Measurements from ENCODE around the gene CDK9. TPM values are rescaled to one million over a fixed set of nuclear protein-coding genes. Genes with fewer than 3 reads are reported as not detected.
"Not testable (repeated sequence)": the region's sequence is repeated elsewhere in the genome, so short reads cannot be mapped to it uniquely, and the experiment has no call there.

CDK9 gene
- total RNA-seq, 1 experiment from 2014 or later = 37.3 TPM

- ATAC-seq = no peak
- no peak overlapping the region for H3K9ac ChIP-seq (ENCODE audit: low read length)
- no peaks in the 10 kb centered on the region for H4K20me1 ChIP-seq (ENCODE audit: low read length)
- no peaks in the 10 kb centered on the region for H3K9me2 ChIP-seq (replicated peaks; ENCODE audit: low read length)
- H3K4me2 ChIP-seq (ENCODE audit: low read length) = no peak overlapping the region
- no TSS peak for BruUV-seq (replicated peaks)
- H3K36me3 ChIP-seq (ENCODE audit: low read depth, low read length) = no peaks in the 10 kb centered on the region
- H3F3A ChIP-seq (ENCODE audit: low read length, unreplicated experiment) = no peaks in the 10 kb centered on the region
- no peak overlapping the region for H2AFZ ChIP-seq (ENCODE audit: low read length)
- H3K4me3 ChIP-seq (ENCODE audit: low read length) = no peak overlapping the region
- POLR2A ChIA-PET (ENCODE audit: unreplicated experiment) = no interaction called here
- H3K79me2 ChIP-seq (ENCODE audit: low read length) = no peaks in the 10 kb centered on the region
- DNase-seq = no peak
- intact Hi-C loops (cut with micrococcal nuclease) = no loop called here
- no peak overlapping the region for H3K27ac ChIP-seq (ENCODE audit: low read length)
- H3K4me1 ChIP-seq (ENCODE audit: insufficient read depth, low read length) = no peaks in the 10 kb centered on the region
- CTCF ChIA-PET = no interaction called here
- H3K9me3 ChIP-seq (ENCODE audit: low read length) = no peaks in the 10 kb centered on the region
- peaks cover 20% of the 10 kb centered on the region for H3K27me3 ChIP-seq (ENCODE audit: low read length)
- TF ChIP-seq, protein P1, sequence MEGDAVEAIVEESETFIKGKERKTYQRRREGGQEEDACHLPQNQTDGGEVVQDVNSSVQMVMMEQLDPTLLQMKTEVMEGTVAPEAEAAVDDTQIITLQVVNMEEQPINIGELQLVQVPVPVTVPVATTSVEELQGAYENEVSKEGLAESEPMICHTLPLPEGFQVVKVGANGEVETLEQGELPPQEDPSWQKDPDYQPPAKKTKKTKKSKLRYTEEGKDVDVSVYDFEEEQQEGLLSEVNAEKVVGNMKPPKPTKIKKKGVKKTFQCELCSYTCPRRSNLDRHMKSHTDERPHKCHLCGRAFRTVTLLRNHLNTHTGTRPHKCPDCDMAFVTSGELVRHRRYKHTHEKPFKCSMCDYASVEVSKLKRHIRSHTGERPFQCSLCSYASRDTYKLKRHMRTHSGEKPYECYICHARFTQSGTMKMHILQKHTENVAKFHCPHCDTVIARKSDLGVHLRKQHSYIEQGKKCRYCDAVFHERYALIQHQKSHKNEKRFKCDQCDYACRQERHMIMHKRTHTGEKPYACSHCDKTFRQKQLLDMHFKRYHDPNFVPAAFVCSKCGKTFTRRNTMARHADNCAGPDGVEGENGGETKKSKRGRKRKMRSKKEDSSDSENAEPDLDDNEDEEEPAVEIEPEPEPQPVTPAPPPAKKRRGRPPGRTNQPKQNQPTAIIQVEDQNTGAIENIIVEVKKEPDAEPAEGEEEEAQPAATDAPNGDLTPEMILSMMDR (conservative IDR thresholded peaks at IDR 0.05; ENCODE audit: low read depth, low read length) = no peak
- TF ChIP-seq EZH2phosphoT487 (IDR thresholded peaks at IDR 0.05; ENCODE audit: borderline replicate concordance, low read length) = no peak
- TF ChIP-seq EZH2 (IDR thresholded peaks at IDR 0.05; ENCODE audit: low read length, unreplicated experiment) = no peak
Observed at GRCh38 chr9:127755061-127756060, 30.5 kb upstream of the CDK9 start.

GRCh38 chr9:127756233-127756632, 29.6 kb upstream of the CDK9 start:
- Histone ChIP-seq H3K27ac (ENCODE audit: low read length) (no peak overlapping the region), H3K9me3 (ENCODE audit: low read length) (no peaks in the 10 kb centered on the region), H3F3A (ENCODE audit: low read length, unreplicated experiment) (no peaks in the 10 kb centered on the region), H2AFZ (ENCODE audit: low read length) (no peak overlapping the region), H3K36me3 (ENCODE audit: low read depth, low read length) (no peaks in the 10 kb centered on the region), H3K4me3 (ENCODE audit: low read length) (no peak overlapping the region), H3K27me3 (ENCODE audit: low read length) (peaks cover 20% of the 10 kb centered on the region), H3K4me2 (ENCODE audit: low read length) (no peak overlapping the region), H3K79me2 (ENCODE audit: low read length) (no peaks in the 10 kb centered on the region), H3K4me1 (ENCODE audit: insufficient read depth, low read length) (no peaks in the 10 kb centered on the region), H3K9me2 (replicated peaks; ENCODE audit: low read length) (no peaks in the 10 kb centered on the region), H4K20me1 (ENCODE audit: low read length) (no peaks in the 10 kb centered on the region), H3K9ac (ENCODE audit: low read length) (no peak overlapping the region)
- POLR2A ChIA-PET (ENCODE audit: unreplicated experiment) = no interaction called here
- DNase-seq (no peak), ATAC-seq (no peak)
- CTCF ChIA-PET = no interaction called here
- intact Hi-C loops (cut with micrococcal nuclease) = no loop called here
- TF ChIP-seq EZH2phosphoT487 (IDR thresholded peaks at IDR 0.05; ENCODE audit: borderline replicate concordance, low read length) (no peak), EZH2 (IDR thresholded peaks at IDR 0.05; ENCODE audit: low read length, unreplicated experiment) (no peak)
- TF ChIP-seq, protein P1 (conservative IDR thresholded peaks at IDR 0.05; ENCODE audit: low read depth, low read length) = no peak
- no TSS peak for BruUV-seq (replicated peaks)

GRCh38 chr9:127756776-127757175, 29.1 kb upstream of the CDK9 start:
- H4K20me1 ChIP-seq (ENCODE audit: low read length); H3K9ac ChIP-seq (ENCODE audit: low read length); H3K27ac ChIP-seq (ENCODE audit: low read length); H3F3A ChIP-seq (ENCODE audit: low read length, unreplicated experiment); H2AFZ ChIP-seq (ENCODE audit: low read length); H3K4me3 ChIP-seq (ENCODE audit: low read length); H3K79me2 ChIP-seq (ENCODE audit: low read length); H3K9me3 ChIP-seq (ENCODE audit: low read length); DNase-seq; ATAC-seq; H3K4me2 ChIP-seq (ENCODE audit: low read length); H3K4me1 ChIP-seq (ENCODE audit: insufficient read depth, low read length); BruUV-seq (replicated peaks); H3K36me3 ChIP-seq (ENCODE audit: low read depth, low read length); intact Hi-C loops (cut with micrococcal nuclease); H3K9me2 ChIP-seq (replicated peaks; ENCODE audit: low read length); CTCF ChIA-PET; POLR2A ChIA-PET (ENCODE audit: unreplicated experiment): not testable (repeated sequence)
- peaks cover 20% of the 10 kb centered on the region for H3K27me3 ChIP-seq (ENCODE audit: low read length)

All from PC-3 (cell line).